ENCODE measurements around the gene RNF225. TPM values are rescaled to one million over a fixed set of nuclear protein-coding genes. Genes with fewer than 3 reads are reported as not detected.

Gene RNF225
- total RNA-seq, 1 donor from 2014 or later = not detected

DNA sequence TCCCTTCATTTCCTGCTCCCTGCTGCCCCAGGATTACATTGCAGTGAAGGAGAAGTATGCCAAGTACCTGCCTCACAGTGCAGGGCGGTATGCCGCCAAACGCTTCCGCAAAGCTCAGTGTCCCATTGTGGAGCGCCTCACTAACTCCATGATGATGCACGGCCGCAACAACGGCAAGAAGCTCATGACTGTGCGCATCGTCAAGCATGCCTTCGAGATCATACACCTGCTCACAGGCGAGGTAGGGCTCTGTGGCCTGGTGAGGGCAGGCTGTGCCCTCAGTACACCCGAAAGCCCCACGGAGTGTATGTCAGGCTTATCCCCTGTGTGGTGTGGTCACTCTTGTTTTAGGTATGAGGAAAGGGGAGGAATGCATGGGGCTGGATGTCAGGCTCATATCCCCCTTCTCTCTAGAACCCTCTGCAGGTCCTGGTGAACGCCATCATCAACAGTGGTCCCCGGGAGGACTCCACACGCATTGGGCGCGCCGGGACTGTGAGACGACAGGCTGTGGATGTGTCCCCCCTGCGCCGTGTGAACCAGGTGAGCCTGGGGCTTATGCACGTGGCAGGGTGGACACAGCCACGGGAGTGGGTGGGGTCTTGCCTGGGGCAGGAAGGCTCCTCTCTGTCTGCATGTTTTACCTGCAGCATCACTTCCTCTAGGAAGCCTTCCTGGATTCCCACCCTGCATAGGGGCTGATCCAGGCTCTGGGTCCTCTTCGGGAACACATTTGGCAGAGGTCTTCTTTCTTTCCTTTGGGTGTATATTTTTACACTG, 2.3 kb upstream of the RNF225 start:
- Mint-ChIP-seq H3K4me1 (ENCODE audit: unreplicated experiment) (peaks cover 2% of the 10 kb centered on the region), H3K27me3 (ENCODE audit: unreplicated experiment) (peaks cover 8% of the 10 kb centered on the region), H3K36me3 (ENCODE audit: low read depth, unreplicated experiment) (peaks cover 33% of the 10 kb centered on the region), H3K27ac (ENCODE audit: unreplicated experiment) (no peak overlapping the region), H3K9me3 (ENCODE audit: unreplicated experiment) (no peaks in the 10 kb centered on the region), H3K4me3 (ENCODE audit: unreplicated experiment) (peak overlapping the region; percentile 54)
- DNase-seq (ENCODE audit: low spot score) = no peak
- no peak for TF ChIP-seq CTCF (IDR thresholded peaks at IDR 0.05; ENCODE audit: unreplicated experiment)

- TF ChIP-seq CTCF (IDR thresholded peaks at IDR 0.05; ENCODE audit: unreplicated experiment) = no peak
- Mint-ChIP-seq H3K27ac (ENCODE audit: unreplicated experiment) (no peak overlapping the region), H3K4me3 (ENCODE audit: unreplicated experiment) (peak overlapping the region; percentile 54), H3K36me3 (ENCODE audit: low read depth, unreplicated experiment) (peaks cover 30% of the 10 kb centered on the region), H3K9me3 (ENCODE audit: unreplicated experiment) (no peaks in the 10 kb centered on the region), H3K27me3 (ENCODE audit: unreplicated experiment) (peaks cover 8% of the 10 kb centered on the region), H3K4me1 (ENCODE audit: unreplicated experiment) (no peaks in the 10 kb centered on the region)
- DNase-seq (ENCODE audit: low spot score) = no peak
Observed at GRCh38 chr19:58393725-58394033, 1.8 kb upstream of the RNF225 start.

DNA sequence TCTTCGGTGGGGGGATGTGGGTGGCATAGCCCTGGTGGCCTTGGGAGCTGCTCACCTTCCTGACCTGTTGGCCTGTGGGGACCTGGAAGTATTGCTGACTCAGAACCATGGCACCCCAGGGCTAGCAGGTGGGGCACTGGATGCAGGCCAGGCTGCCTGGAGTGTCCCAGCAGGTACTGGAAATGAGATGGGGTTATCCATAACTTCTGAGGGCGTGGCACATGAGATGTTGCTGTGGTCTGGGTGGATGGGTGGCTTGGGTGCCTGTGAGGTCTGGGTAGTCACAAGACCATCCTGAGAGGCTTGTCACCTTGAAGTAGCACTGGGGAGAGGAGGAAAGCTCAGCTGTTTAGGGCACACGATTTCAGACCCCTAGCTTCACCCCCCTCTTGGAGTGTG, 636 bp upstream of the RNF225 start:
- TF ChIP-seq CTCF (IDR thresholded peaks at IDR 0.05; ENCODE audit: unreplicated experiment) = no peak
- peaks cover 10% of the 10 kb centered on the region for H3K27me3 Mint-ChIP-seq (ENCODE audit: unreplicated experiment)
- H3K9me3 Mint-ChIP-seq (ENCODE audit: unreplicated experiment) = no peaks in the 10 kb centered on the region
- peaks cover 23% of the 10 kb centered on the region for H3K36me3 Mint-ChIP-seq (ENCODE audit: low read depth, unreplicated experiment)
- H3K27ac Mint-ChIP-seq (ENCODE audit: unreplicated experiment) = peak overlapping the region; percentile 73
- DNase-seq (ENCODE audit: low spot score) = no peak
- H3K4me3 Mint-ChIP-seq (ENCODE audit: unreplicated experiment) = peak overlapping the region; percentile 69
- H3K4me1 Mint-ChIP-seq (ENCODE audit: unreplicated experiment) = no peaks in the 10 kb centered on the region

DNA sequence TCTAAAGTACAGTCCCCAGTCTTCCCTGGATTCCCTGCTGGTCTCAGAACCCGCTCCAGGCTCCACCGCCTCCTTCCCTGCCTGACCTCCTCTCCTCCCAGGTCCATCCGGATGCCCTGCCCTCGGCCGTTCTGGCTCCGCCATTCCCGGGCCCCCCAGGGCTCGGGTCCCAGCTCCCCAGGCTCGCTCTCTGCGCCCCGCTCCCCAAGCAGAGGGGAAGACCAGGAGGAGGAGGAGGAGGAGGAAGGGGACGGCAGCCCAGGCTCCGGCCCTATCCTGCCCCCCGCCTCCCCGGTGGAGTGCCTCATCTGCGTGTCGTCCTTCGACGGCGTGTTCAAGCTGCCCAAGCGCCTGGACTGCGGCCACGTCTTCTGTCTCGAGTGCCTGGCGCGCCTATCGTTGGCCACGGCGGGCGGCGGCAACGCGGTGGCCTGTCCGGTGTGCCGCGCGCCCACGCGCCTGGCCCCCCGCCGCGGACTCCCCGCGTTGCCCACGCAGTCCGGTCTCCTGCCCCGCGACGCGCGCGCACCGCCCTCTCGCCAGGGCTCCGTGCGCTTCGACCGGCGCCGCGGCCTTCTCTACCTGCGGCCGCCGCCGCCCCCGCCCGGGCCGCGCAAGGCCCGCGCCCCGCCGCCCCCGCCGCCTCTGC, 647 bp downstream of the RNF225 start:
- Mint-ChIP-seq H3K4me1 (ENCODE audit: unreplicated experiment) (peaks cover 4% of the 10 kb centered on the region), H3K9me3 (ENCODE audit: unreplicated experiment) (no peaks in the 10 kb centered on the region), H3K36me3 (ENCODE audit: low read depth, unreplicated experiment) (peaks cover 19% of the 10 kb centered on the region), H3K27me3 (ENCODE audit: unreplicated experiment) (peaks cover 10% of the 10 kb centered on the region), H3K4me3 (ENCODE audit: unreplicated experiment) (no peak overlapping the region), H3K27ac (ENCODE audit: unreplicated experiment) (no peak overlapping the region)
- no peak for DNase-seq (ENCODE audit: low spot score)
- no peak for TF ChIP-seq CTCF (IDR thresholded peaks at IDR 0.05; ENCODE audit: unreplicated experiment)

Data from endothelial cell (in vitro differentiated cells).